ENCODE measurements around the gene TRIM8. TPM values are rescaled to one million over a fixed set of nuclear protein-coding genes. Genes with fewer than 3 reads are reported as not detected.

The TRIM8 gene
- total RNA-seq, 1 experiment from 2014 or later: 43.5 TPM

DNA sequence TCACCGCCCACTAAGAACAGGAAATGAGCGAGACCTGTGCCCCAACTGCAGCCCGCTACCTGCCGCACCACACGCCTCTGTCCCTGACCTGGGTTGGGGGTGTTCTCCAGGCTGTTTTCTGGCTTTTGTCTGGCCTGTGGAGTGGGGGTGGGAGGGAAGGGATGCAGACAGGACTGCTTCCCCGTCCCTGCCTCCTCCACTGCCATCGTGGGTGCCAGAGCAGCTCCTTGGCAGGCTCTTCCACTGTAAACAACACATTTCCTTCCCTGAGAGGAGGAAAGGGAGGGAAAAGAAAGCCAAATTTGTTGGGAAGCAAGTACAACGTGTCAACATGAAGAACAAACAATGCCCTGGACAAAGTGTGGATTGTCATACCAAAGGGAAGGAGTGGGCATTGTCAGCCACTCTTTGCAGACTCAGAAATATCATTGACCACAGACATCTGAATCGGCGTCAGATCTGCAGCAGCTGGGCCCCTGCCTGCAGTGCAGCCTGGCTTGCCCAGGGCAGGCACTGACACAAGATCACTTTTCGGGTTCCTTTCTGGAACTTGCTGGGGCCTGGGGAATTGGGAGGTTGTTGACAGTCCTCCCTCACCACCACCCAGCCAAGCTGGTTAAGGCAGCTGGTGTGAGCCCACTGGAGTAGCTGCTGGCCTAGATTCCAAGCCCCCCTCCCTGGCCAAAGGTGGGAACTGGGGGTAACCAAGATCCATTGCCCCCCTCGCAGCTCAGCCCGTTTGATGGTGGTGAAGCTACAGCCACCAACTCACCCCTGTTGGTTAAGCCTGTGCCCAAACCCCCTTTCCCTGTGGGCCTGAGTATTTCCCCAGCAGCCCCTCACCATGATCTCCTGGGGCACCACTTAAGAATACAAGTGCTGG is 22.6 kb upstream of the TRIM8 start:
- Histone ChIP-seq H3K4me3 (ENCODE audit: insufficient read depth, low read depth, low read length) (no peak overlapping the region), H3K27me3 (ENCODE audit: control insufficient read depth, insufficient read depth, low read length) (no peaks in the 10 kb centered on the region), H3K36me3 (replicated peaks; ENCODE audit: control insufficient read depth, insufficient read depth, low read length) (no peaks in the 10 kb centered on the region)
- no peak for DNase-seq

DNA sequence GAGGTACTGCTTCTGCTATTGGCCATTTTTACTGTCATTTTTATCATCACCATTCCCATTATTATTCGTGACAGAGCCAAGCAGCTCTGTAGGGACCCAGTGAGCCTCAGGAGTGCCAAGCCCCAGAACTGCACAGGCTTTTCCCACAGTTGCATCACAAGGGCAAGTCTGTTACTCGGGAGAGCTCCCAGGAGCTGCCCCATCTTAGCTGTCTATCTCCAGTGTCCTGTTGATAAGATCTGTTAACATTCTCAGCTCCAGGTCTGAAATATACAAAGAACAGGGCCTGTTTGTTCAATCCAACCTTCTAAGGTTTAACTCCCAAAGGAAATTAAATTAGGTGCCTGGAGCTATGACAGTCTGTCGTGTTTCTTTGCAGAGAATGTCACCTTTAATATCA is 20.2 kb upstream of the TRIM8 start:
- Histone ChIP-seq H3K27me3 (ENCODE audit: control insufficient read depth, insufficient read depth, low read length) (no peaks in the 10 kb centered on the region), H3K4me3 (ENCODE audit: insufficient read depth, low read depth, low read length) (no peak overlapping the region), H3K36me3 (replicated peaks; ENCODE audit: control insufficient read depth, insufficient read depth, low read length) (no peaks in the 10 kb centered on the region)
- DNase-seq: no peak

DNA sequence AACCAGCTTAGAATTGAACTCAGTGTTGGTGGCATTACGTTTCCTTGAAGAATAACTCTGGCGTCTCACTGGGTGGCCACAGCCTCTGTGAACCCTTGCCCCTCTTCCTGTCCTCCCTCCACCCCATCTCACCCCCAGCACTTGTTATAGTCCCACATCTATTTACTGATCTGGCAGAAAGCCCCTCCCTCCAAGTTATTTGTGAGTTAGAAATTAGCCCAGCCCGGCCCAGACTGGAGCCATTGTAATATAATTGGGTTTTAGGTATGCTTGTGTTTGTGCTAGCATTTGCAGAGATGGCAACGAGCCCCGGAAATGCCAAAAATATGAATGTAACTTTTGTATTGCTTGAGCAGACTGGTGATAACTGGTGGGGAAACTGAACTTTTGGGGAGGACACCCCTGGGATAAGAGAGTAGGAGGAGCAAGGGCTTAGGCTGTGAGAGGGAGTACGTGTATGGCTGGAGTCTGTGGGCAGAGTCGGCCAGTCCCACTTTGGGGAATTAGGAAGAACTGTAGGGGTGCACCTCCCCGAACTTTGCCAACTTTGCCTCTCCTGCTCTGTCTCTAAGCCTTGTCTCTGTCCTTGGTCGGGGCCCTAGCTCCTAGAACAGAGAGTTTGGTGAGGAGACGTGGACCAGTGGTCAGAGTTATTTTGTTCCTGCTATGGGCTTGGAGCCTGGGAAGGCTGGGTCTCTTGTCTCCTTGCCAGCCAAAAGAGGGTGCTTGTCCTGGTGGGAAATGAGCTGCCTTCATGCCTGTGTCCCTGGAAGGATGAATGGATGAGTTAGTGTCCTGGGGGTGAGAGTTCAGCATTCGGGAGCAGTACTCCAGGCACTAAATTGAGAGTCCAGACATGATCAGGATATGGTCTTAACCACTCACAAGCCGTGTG is 19.3 kb upstream of the TRIM8 start:
- H3K36me3 ChIP-seq (replicated peaks; ENCODE audit: control insufficient read depth, insufficient read depth, low read length): no peaks in the 10 kb centered on the region
- H3K4me3 ChIP-seq (ENCODE audit: insufficient read depth, low read depth, low read length): no peak overlapping the region
- H3K27me3 ChIP-seq (ENCODE audit: control insufficient read depth, insufficient read depth, low read length): no peaks in the 10 kb centered on the region
- no peak for DNase-seq

DNA sequence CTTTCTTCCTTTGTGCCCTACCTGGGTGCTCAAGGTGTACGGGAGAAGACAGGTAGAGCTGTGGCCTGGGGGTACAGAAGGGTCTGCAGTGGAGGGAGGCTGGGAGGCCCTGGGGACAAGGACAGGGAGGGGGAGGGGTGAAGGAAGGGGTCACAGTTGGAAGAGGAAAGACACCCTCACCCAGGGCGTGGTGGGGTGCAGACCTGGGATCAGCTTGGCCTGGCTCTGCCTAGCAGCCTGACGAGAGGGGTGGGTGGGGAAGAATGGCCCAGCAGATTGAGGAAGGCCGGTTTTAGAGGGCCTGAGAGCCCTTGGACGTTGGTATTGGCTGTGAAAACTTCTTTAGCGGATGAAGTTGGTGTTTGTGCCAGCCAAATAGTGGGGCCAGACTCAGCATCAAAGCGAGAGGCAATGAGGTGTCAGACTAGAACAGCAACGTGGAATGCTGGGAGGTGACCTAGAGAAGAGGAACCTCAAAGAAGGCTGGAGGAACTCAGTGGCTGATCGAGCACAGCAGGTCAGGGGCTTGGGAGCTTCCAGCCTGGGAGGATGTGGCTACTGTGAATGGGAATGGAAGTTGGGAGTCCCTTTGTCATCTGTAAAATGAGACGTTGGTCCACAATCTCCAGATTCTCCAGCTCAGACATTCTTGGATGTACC is 18.1 kb upstream of the TRIM8 start:
- H3K4me3 ChIP-seq (ENCODE audit: insufficient read depth, low read depth, low read length): no peak overlapping the region
- H3K27me3 ChIP-seq (ENCODE audit: control insufficient read depth, insufficient read depth, low read length): no peaks in the 10 kb centered on the region
- H3K36me3 ChIP-seq (replicated peaks; ENCODE audit: control insufficient read depth, insufficient read depth, low read length): no peaks in the 10 kb centered on the region
- DNase-seq: no peak

DNA sequence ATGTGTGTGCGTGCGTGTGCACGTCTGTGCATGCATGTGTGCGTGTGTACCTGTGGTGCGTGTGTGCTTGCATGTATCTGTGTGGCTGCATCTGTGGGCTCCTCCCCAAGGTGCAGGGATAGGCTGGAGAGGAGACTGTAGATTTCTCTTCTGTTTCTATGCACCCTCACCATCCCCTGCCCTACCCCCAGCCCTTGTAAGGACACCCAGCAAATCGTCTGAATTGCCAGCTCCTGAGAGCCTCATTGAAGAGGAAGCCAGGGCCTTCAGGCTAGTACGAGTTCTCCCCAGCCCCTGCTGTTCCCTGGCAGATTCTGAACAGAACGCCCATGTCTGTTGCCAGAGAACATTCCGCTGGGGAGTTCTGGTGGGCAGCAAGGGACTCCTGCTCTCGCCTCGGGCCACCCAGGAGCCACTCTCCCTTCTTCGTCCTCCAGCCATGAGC is 17.0 kb upstream of the TRIM8 start:
- peak; percentile 68 for DNase-seq
- H3K4me3 ChIP-seq (ENCODE audit: insufficient read depth, low read depth, low read length): no peak overlapping the region
- H3K27me3 ChIP-seq (ENCODE audit: control insufficient read depth, insufficient read depth, low read length): no peaks in the 10 kb centered on the region
- no peaks in the 10 kb centered on the region for H3K36me3 ChIP-seq (replicated peaks; ENCODE audit: control insufficient read depth, insufficient read depth, low read length)

DNA sequence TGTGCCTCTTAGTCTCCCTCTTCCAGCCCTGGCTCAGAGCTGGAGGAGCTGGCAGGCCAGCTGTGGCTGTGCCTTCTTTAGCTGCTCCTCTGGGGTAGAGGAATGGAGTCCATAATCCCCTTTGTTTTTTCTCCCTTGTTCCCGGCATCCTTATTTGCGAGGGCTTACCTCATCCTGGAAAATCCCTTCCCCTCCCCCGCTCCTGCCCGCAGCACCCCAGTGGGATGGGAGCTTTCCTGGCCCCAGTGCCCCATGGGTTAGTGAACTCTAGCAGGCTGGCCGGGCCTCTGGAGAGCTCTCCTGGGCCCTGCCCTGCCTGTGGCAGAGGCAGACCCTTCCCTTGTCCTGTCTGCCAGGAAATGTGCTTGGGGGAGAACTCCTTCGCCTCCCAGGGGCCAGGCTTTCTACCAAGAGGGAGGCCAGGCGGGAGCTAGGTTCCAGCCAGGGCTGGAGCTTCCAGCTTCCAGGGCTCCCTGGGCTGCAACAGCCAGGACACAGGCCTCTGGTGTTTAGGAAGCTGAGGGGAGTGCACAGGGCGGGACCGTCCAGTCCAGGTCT is 16.5 kb upstream of the TRIM8 start:
- H3K4me3 ChIP-seq (ENCODE audit: insufficient read depth, low read depth, low read length): no peak overlapping the region
- peak; percentile 90 for DNase-seq
- no peaks in the 10 kb centered on the region for H3K27me3 ChIP-seq (ENCODE audit: control insufficient read depth, insufficient read depth, low read length)
- H3K36me3 ChIP-seq (replicated peaks; ENCODE audit: control insufficient read depth, insufficient read depth, low read length): no peaks in the 10 kb centered on the region

- Histone ChIP-seq H3K4me3 (ENCODE audit: insufficient read depth, low read depth, low read length) (no peak overlapping the region), H3K36me3 (replicated peaks; ENCODE audit: control insufficient read depth, insufficient read depth, low read length) (no peaks in the 10 kb centered on the region), H3K27me3 (ENCODE audit: control insufficient read depth, insufficient read depth, low read length) (no peaks in the 10 kb centered on the region)
- DNase-seq: peak; percentile 47
These were observed 15.8 kb upstream of the TRIM8 start for GRCh38 chr10:102628451-102628911.

DNA sequence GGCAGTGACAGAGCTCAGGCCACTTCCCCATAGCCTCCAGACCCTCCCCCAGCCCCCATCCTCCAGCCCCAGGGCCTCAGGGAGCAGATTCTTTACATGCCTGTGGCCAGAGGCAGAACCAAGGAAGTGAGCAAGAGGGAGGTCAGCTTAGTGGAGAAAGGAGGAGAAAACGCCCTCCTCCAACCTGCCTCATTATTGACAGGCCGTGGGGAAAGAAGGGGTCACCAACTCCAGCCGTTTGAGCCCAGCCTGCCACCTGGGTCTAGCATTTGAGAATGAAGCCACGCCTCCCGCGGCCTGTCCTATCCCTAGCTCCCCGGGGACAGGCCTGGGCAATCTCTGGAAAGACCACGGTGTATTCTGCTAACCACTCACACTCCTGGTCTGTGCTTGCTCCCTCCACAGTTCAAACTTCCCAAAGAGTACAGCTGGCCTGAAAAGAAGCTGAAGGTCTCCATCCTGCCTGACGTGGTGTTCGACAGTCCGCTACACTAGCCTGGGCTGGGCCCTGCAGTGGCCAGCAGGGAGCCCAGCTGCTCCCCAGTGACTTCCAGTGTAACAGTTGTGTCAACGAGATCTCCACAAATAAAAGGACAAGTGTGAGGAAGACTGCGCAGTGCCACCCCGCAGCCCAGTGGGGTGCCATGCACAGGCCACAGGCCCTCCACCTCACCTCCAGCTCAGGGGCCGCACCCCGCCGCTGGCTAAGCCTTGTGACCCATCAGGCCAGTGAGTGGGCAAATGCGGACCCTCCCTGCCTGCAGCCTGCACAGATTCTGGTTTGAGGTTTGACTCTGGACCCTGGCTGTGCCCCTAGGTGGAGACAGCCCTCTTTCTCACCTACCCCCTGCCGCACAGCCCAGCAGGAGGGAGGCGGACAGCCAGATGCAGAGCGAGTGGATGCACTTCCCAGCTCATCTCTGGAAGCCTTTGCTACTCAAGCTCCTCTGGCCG is 14.3 kb upstream of the TRIM8 start:
- Histone ChIP-seq H3K4me3 (ENCODE audit: insufficient read depth, low read depth, low read length) (no peak overlapping the region), H3K36me3 (replicated peaks; ENCODE audit: control insufficient read depth, insufficient read depth, low read length) (no peaks in the 10 kb centered on the region), H3K27me3 (ENCODE audit: control insufficient read depth, insufficient read depth, low read length) (no peaks in the 10 kb centered on the region)
- DNase-seq: peak; percentile 76

- DNase-seq: no peak
- no peak overlapping the region for H3K4me3 ChIP-seq (ENCODE audit: insufficient read depth, low read depth, low read length)
- H3K36me3 ChIP-seq (replicated peaks; ENCODE audit: control insufficient read depth, insufficient read depth, low read length): no peaks in the 10 kb centered on the region
- H3K27me3 ChIP-seq (ENCODE audit: control insufficient read depth, insufficient read depth, low read length): no peaks in the 10 kb centered on the region
These were observed 13.6 kb upstream of the TRIM8 start for GRCh38 chr10:102630663-102631062.

DNA sequence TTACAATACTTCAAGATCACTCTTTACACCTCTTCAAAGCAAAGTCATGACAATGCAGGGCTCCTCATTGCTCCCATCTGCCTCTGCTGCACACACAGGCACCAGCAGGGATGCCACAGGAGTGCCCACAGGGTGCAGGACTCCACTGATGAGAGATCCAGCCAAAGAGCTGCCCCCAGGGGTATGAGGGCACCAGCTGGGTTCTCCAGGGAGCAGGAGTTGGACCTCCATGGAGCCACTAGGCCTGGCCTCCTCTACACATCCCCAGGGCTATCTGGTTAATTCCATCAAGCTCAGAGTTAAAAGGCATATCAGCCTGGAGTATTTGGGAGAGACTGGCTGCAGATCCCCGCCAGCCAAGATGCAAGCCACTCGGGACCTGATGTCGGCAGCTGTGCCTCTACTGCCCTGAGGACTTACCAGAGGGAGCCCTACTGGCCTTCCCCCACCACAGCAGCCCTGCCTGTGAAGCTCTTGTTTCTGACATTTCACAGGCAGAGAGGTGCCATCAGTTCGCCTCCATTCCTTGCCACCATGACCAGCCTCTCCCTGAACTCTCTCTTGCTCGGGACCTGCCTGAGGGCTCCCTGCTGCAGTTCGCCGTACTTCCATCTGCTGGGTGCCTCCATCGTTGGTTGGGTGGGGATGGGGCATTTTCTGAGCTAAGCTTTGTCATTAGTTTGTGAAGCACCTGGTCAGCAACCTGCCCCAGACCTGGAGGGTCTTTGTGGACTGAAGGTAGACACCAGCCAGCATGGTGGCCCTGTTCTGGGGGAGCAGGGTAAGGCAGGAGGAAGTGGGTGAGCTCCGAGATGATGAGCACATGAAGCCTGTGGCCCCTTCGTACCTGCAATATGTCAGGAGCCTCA is 12.5 kb upstream of the TRIM8 start:
- no peak for DNase-seq
- no peak overlapping the region for H3K4me3 ChIP-seq (ENCODE audit: insufficient read depth, low read depth, low read length)
- H3K27me3 ChIP-seq (ENCODE audit: control insufficient read depth, insufficient read depth, low read length): no peaks in the 10 kb centered on the region
- H3K36me3 ChIP-seq (replicated peaks; ENCODE audit: control insufficient read depth, insufficient read depth, low read length): no peaks in the 10 kb centered on the region

- no peak for DNase-seq
- Histone ChIP-seq H3K36me3 (replicated peaks; ENCODE audit: control insufficient read depth, insufficient read depth, low read length) (no peaks in the 10 kb centered on the region), H3K27me3 (ENCODE audit: control insufficient read depth, insufficient read depth, low read length) (no peaks in the 10 kb centered on the region), H3K4me3 (ENCODE audit: insufficient read depth, low read depth, low read length) (no peak overlapping the region)
These were observed 11.7 kb upstream of the TRIM8 start for GRCh38 chr10:102632394-102633111.

- DNase-seq: no peak
- H3K36me3 ChIP-seq (replicated peaks; ENCODE audit: control insufficient read depth, insufficient read depth, low read length): no peaks in the 10 kb centered on the region
- H3K27me3 ChIP-seq (ENCODE audit: control insufficient read depth, insufficient read depth, low read length): no peaks in the 10 kb centered on the region
- no peak overlapping the region for H3K4me3 ChIP-seq (ENCODE audit: insufficient read depth, low read depth, low read length)
These were observed 11.0 kb upstream of the TRIM8 start for GRCh38 chr10:102633287-102633686.
